ENCODE results near the gene BTG1.
"Not testable (repeated sequence)": the region's sequence is repeated elsewhere in the genome, so short reads cannot be mapped to it uniquely, and the experiment has no call there.

The BTG1 gene

GRCh38 chr12:92098594-92099380 is 46.9 kb downstream of the BTG1 start:
- DNase-seq (ENCODE audit: low read depth in 2 of 2) = no peak

GRCh38 chr12:92096346-92097136 is 49.1 kb downstream of the BTG1 start:
- no peak for DNase-seq (ENCODE audit: low read depth in 2 of 2)

- no peak for DNase-seq (ENCODE audit: low read depth in 2 of 2)
These were observed 50.9 kb downstream of the BTG1 start for GRCh38 chr12:92094751-92095161.

GRCh38 chr12:92094301-92094700 is 51.3 kb downstream of the BTG1 start:
- DNase-seq (ENCODE audit: low read depth in 2 of 2) = not testable (repeated sequence)
